Measurements from ENCODE around the gene GABBR2. TPM values are rescaled to one million over a fixed set of nuclear protein-coding genes. Genes with fewer than 3 reads are reported as not detected.

GABBR2 gene
- total and polyA plus RNA-seq, 2 donors (not counting 1 experiment from before 2014, with no cell fraction given), result 0.03 TPM; not detected in 1

GRCh38 chr9:98500337-98500919 is 208.3 kb downstream of the GABBR2 start:
- no peak overlapping the region for H3K27ac ChIP-seq (ENCODE audit: low read length in 2 of 2)
- Mint-ChIP-seq H3K4me3 (no peak overlapping the region), H3K9me3 (ENCODE audit: insufficient read depth) (peaks cover 2% of the 10 kb centered on the region), H3K4me1 (no peaks in the 10 kb centered on the region), H3K27ac (no peak overlapping the region), H3K27me3 (peaks cover 22% of the 10 kb centered on the region)
- peaks cover 0 to 19% (median 0%) of the 10 kb centered on the region in 4 experiments for H3K27me3 ChIP-seq (replicated peaks in 1 of 4; ENCODE audit: control extremely low read depth in 1 of 4, control insufficient read depth in 3 of 4, insufficient read depth in 4 of 4, low read length in 3 of 4)
- TF ChIP-seq EZH2 (IDR thresholded peaks at IDR 0.05; ENCODE audit: borderline replicate concordance, insufficient read depth, low read depth, low read length, poor library complexity, severe bottlenecking), result no peak
- TF ChIP-seq CTCF (IDR thresholded peaks at IDR 0.05), result no peak
- H3K9ac ChIP-seq (ENCODE audit: low read length), result no peak overlapping the region
- intact Hi-C loops (cut with micrococcal nuclease), result no loop called here
- 86% methylated on average over 6 of the region's 7 CpGs for WGBS (ENCODE audit: insufficient coverage)
- no peaks in the 10 kb centered on the region for H3K36me3 ChIP-seq (replicated peaks in 1 of 2; ENCODE audit: control extremely low read depth in 1 of 2, control insufficient read depth in 1 of 2, extremely low read depth in 1 of 2, insufficient read depth in 2 of 2, low read length in 1 of 2)
- no peak overlapping the region for H3K4me2 ChIP-seq (replicated peaks; ENCODE audit: low read depth, low read length, poor library complexity, severe bottlenecking)
- no peak for ATAC-seq (ENCODE audit: low read depth)
- CTCF ChIA-PET, result no interaction called here
- H2AFZ ChIP-seq (ENCODE audit: insufficient read depth, low read depth, low read length, poor library complexity, severe bottlenecking), result no peak overlapping the region
- H3K79me2 ChIP-seq (ENCODE audit: control insufficient read depth, insufficient read depth, low read length), result no peaks in the 10 kb centered on the region
- DNase-seq, result no peak
- H3K9me3 ChIP-seq (ENCODE audit: control extremely low read depth in 1 of 3, control insufficient read depth in 2 of 3, insufficient read depth in 1 of 3, low read length in 2 of 3), result no peaks in the 10 kb centered on the region
- H3K4me1 ChIP-seq (ENCODE audit: control insufficient read depth in 2 of 2, insufficient read depth in 2 of 2, low read length in 2 of 2), result no peaks in the 10 kb centered on the region
- no peak overlapping the region for H3K4me3 ChIP-seq (ENCODE audit: control extremely low read depth in 1 of 5, extremely low read depth in 1 of 5, insufficient read depth in 1 of 5, low read depth in 2 of 5, low read length in 4 of 5)
- no peaks in the 10 kb centered on the region for H4K20me1 ChIP-seq (ENCODE audit: control insufficient read depth, insufficient read depth, low read length, poor library complexity, severe bottlenecking)
- POLR2A ChIA-PET, result no interaction called here

GRCh38 chr9:98495530-98495929 is 213.2 kb downstream of the GABBR2 start:
- H3K9me3 ChIP-seq (ENCODE audit: control extremely low read depth in 1 of 3, control insufficient read depth in 2 of 3, insufficient read depth in 1 of 3, low read length in 2 of 3), result peaks cover 0 to 3% (median 0%) of the 10 kb centered on the region in 3 donors
- DNase-seq (no peak), ATAC-seq (ENCODE audit: low read depth) (no peak)
- intact Hi-C loops (cut with micrococcal nuclease), result no loop called here
- H3K9me3 Mint-ChIP-seq (ENCODE audit: insufficient read depth), result peaks cover 7% of the 10 kb centered on the region
- H3K79me2 ChIP-seq (ENCODE audit: control insufficient read depth, insufficient read depth, low read length), result no peaks in the 10 kb centered on the region
- no peak overlapping the region for H3K4me3 Mint-ChIP-seq
- H4K20me1 ChIP-seq (ENCODE audit: control insufficient read depth, insufficient read depth, low read length, poor library complexity, severe bottlenecking), result no peaks in the 10 kb centered on the region
- H3K4me2 ChIP-seq (replicated peaks; ENCODE audit: low read depth, low read length, poor library complexity, severe bottlenecking), result no peak overlapping the region
- ChIA-PET POLR2A (no interaction called here), CTCF (no interaction called here)
- 93% methylated on average over 2 of the region's 3 CpGs for WGBS (ENCODE audit: insufficient coverage)
- H3K27ac Mint-ChIP-seq, result no peak overlapping the region
- no peak overlapping the region for H3K4me3 ChIP-seq (ENCODE audit: control extremely low read depth in 1 of 5, extremely low read depth in 1 of 5, insufficient read depth in 1 of 5, low read depth in 2 of 5, low read length in 4 of 5)
- no peaks in the 10 kb centered on the region for H3K4me1 ChIP-seq (ENCODE audit: control insufficient read depth in 2 of 2, insufficient read depth in 2 of 2, low read length in 2 of 2)
- H3K9ac ChIP-seq (ENCODE audit: low read length), result no peak overlapping the region
- TF ChIP-seq EZH2 (IDR thresholded peaks at IDR 0.05; ENCODE audit: borderline replicate concordance, insufficient read depth, low read depth, low read length, poor library complexity, severe bottlenecking) (no peak), CTCF (IDR thresholded peaks at IDR 0.05) (no peak)
- H3K27me3 Mint-ChIP-seq, result peaks cover 36% of the 10 kb centered on the region
- H3K27ac ChIP-seq (ENCODE audit: low read length in 2 of 2), result no peak overlapping the region
- H3K4me1 Mint-ChIP-seq, result no peaks in the 10 kb centered on the region
- no peak overlapping the region for H2AFZ ChIP-seq (ENCODE audit: insufficient read depth, low read depth, low read length, poor library complexity, severe bottlenecking)
- peaks cover 0 to 18% (median 6%) of the 10 kb centered on the region in 4 experiments for H3K27me3 ChIP-seq (replicated peaks in 1 of 4; ENCODE audit: control extremely low read depth in 1 of 4, control insufficient read depth in 3 of 4, insufficient read depth in 4 of 4, low read length in 3 of 4)
- H3K36me3 ChIP-seq (replicated peaks in 1 of 2; ENCODE audit: control extremely low read depth in 1 of 2, control insufficient read depth in 1 of 2, extremely low read depth in 1 of 2, insufficient read depth in 2 of 2, low read length in 1 of 2), result no peaks in the 10 kb centered on the region

Data from B cell (primary cell).